BE2C (cell line): ENCODE measurements around the gene CYP27B1.
A peak's percentile ranks its signal among the peaks of the same experiment; 100 is the strongest.

Experiments
- DNase-seq: peaks from one replicate; pipeline ENCODE4 v3.0.0-alpha.2; 2020
- H3K27me3 ChIP-seq: fragments of 250-450 bp; sonication (Bioruptor Pico); 2 replicates; pipeline ENCODE4 v1.5.1; 2020; ENCODE audit warnings: mild to moderate bottlenecking
- H3K36me3 ChIP-seq: fragments of 250-450 bp; sonication (Bioruptor Pico); 2 replicates; pipeline ENCODE4 v1.5.1; 2020; ENCODE audit warnings: mild to moderate bottlenecking
- H3K4me1 ChIP-seq: fragments of 250-450 bp; sonication (Bioruptor Pico); 2 replicates; pipeline ENCODE4 v1.5.1; 2020
- H3K4me3 ChIP-seq: 2 replicates; pipeline ENCODE4 v1.5.1; 2011; ENCODE audit warnings: low read depth, low read length
- H3K9me3 ChIP-seq: fragments of 250-450 bp; sonication (Bioruptor Pico); 2 replicates; pipeline ENCODE4 v1.5.1; 2020
- CTCF ChIP-seq: IDR thresholded peaks from 2 replicates; pipeline ENCODE4 v1.5.1; 2012; ENCODE audit warnings: mild to moderate bottlenecking, low read depth, low read length

CYP27B1 gene

GRCh38 chr12:57734591-57734990, 32.3 kb downstream of the CYP27B1 start:
- H3K27me3 ChIP-seq = peaks cover 44% of the 10 kb centered on the region
- H3K4me3 ChIP-seq = no peak overlapping the region
- DNase-seq = no peak
- no peak for TF ChIP-seq CTCF
- H3K4me1 ChIP-seq = no peaks in the 10 kb centered on the region; the same call in 1 of the 2 replicates
- H3K9me3 ChIP-seq = no peaks in the 10 kb centered on the region
- H3K36me3 ChIP-seq = no peaks in the 10 kb centered on the region

GRCh38 chr12:57733928-57734327, 33.0 kb downstream of the CYP27B1 start:
- Histone ChIP-seq H3K4me1 (no peaks in the 10 kb centered on the region; the same call in 1 of the 2 replicates), H3K9me3 (no peaks in the 10 kb centered on the region), H3K27me3 (peaks cover 37% of the 10 kb centered on the region), H3K36me3 (no peaks in the 10 kb centered on the region), H3K4me3 (no peak overlapping the region)
- no peak for TF ChIP-seq CTCF
- DNase-seq = no peak

GRCh38 chr12:57732726-57733593, 33.9 kb downstream of the CYP27B1 start:
- Histone ChIP-seq H3K4me3 (no peak overlapping the region), H3K27me3 (peaks cover 34% of the 10 kb centered on the region), H3K4me1 (no peaks in the 10 kb centered on the region; the same call in 1 of the 2 replicates), H3K36me3 (no peaks in the 10 kb centered on the region), H3K9me3 (no peaks in the 10 kb centered on the region)
- TF ChIP-seq CTCF = no peak
- peak; percentile 1 for DNase-seq

- H3K36me3 ChIP-seq = no peaks in the 10 kb centered on the region
- TF ChIP-seq CTCF = no peak
- H3K9me3 ChIP-seq = no peaks in the 10 kb centered on the region
- no peak overlapping the region for H3K4me3 ChIP-seq
- DNase-seq = peak; percentile 2
- peaks cover 27% of the 10 kb centered on the region for H3K27me3 ChIP-seq
- H3K4me1 ChIP-seq = no peaks in the 10 kb centered on the region; the same call in 1 of the 2 replicates
Measured at GRCh38 chr12:57732270-57732669, 34.6 kb downstream of the CYP27B1 start.

- H3K36me3 ChIP-seq = no peaks in the 10 kb centered on the region
- H3K4me1 ChIP-seq = no peaks in the 10 kb centered on the region; the same call in 1 of the 2 replicates
- no peak for TF ChIP-seq CTCF
- peaks cover 20% of the 10 kb centered on the region for H3K27me3 ChIP-seq
- no peaks in the 10 kb centered on the region for H3K9me3 ChIP-seq
- H3K4me3 ChIP-seq = no peak overlapping the region
- DNase-seq = peak; percentile 2
Measured at GRCh38 chr12:57731411-57732080, 35.3 kb downstream of the CYP27B1 start.
